Astrocyte (in vitro differentiated cells and primary cell): Measurements from ENCODE around the gene PTPRU. TPM values are rescaled to one million over a fixed set of nuclear protein-coding genes. Genes with fewer than 3 reads are reported as not detected.

Source experiments
- DNase-seq: peaks from one replicate; pipeline ENCODE4 v3.0.0-alpha.2; 2010; ENCODE audit warnings: low read depth
- FAIRE-seq: peaks from 2 replicates; lab custom pipeline; 2011; peaks lifted over from hg19 to GRCh38; lab: Jason Lieb, UNC
- H2AFZ ChIP-seq: 2 replicates; pipeline ENCODE4 v1.6.0; 2012; ENCODE audit warnings: low read depth, low read length, inconsistent platforms
- H3K27ac ChIP-seq: 2 replicates; pipeline ENCODE4 v1.5.1; 2011; ENCODE audit warnings: low read depth, low read length, inconsistent platforms
- H3K27me3 ChIP-seq: 2 replicates; pipeline ENCODE4 v1.6.0; 2011; ENCODE audit warnings: low read length, inconsistent platforms; ENCODE audit not compliant: insufficient read depth
- H3K36me3 ChIP-seq: 2 replicates; pipeline ENCODE4 v1.5.1; 2011; ENCODE audit warnings: low read length, inconsistent platforms; ENCODE audit not compliant: insufficient read depth
- H3K4me1 ChIP-seq: 2 replicates; pipeline ENCODE4 v1.5.1; 2011; ENCODE audit warnings: low read length, inconsistent platforms; ENCODE audit not compliant: insufficient read depth
- H3K4me2 ChIP-seq: 2 replicates; pipeline ENCODE4 v1.6.0; 2012; ENCODE audit warnings: low read length, inconsistent platforms
- H3K4me3 ChIP-seq: 2 replicates; pipeline ENCODE4 v1.5.1; 2011; ENCODE audit warnings: low read depth, mild to moderate bottlenecking, low read length, inconsistent platforms; ENCODE audit not compliant: insufficient read depth
- H3K79me2 ChIP-seq: 2 replicates; pipeline ENCODE4 v1.6.0; 2012; ENCODE audit warnings: mild to moderate bottlenecking, low read length, inconsistent platforms; ENCODE audit not compliant: insufficient read depth
- H3K9ac ChIP-seq: 2 replicates; pipeline ENCODE4 v1.6.0; 2012; ENCODE audit warnings: mild to moderate bottlenecking, low read length, inconsistent platforms
- H3K9me3 ChIP-seq: 2 replicates; pipeline ENCODE4 v1.5.1; 2012; ENCODE audit warnings: low read depth, mild to moderate bottlenecking, low read length, inconsistent platforms; ENCODE audit not compliant: insufficient read depth
- H4K20me1 ChIP-seq: 2 replicates; pipeline ENCODE4 v1.6.0; 2012; ENCODE audit warnings: low read length, inconsistent platforms; ENCODE audit not compliant: insufficient read depth
- H3K27ac Mint-ChIP-seq: one replicate; pipeline ENCODE4 v1.8.0; 2021; ENCODE audit warnings: mild to moderate bottlenecking, mixed read lengths; ENCODE audit not compliant: unreplicated experiment
- H3K27me3 Mint-ChIP-seq: one replicate; pipeline ENCODE4 v1.8.0; 2021; ENCODE audit warnings: low read depth, mixed read lengths; ENCODE audit not compliant: unreplicated experiment
- H3K36me3 Mint-ChIP-seq: one replicate; pipeline ENCODE4 v1.8.0; 2021; ENCODE audit warnings: low read depth, mixed read lengths; ENCODE audit not compliant: unreplicated experiment
- H3K4me1 Mint-ChIP-seq: one replicate; pipeline ENCODE4 v1.8.0; 2021; ENCODE audit warnings: low read depth, mixed read lengths; ENCODE audit not compliant: unreplicated experiment
- H3K4me3 Mint-ChIP-seq: one replicate; pipeline ENCODE4 v1.8.0; 2021; ENCODE audit warnings: mild to moderate bottlenecking, moderate library complexity, mixed read lengths; ENCODE audit not compliant: unreplicated experiment
- H3K9me3 Mint-ChIP-seq: one replicate; pipeline ENCODE4 v1.8.0; 2021; ENCODE audit warnings: mild to moderate bottlenecking, mixed read lengths; ENCODE audit not compliant: unreplicated experiment
- CTCF ChIP-seq: IDR thresholded peaks from 2 replicates; pipeline ENCODE4 v1.5.1; 2011; ENCODE audit warnings: low read depth, mild to moderate bottlenecking, inconsistent platforms, low read length, moderate library complexity; ENCODE audit not compliant: insufficient read depth
- EZH2 ChIP-seq: IDR thresholded peaks from 2 replicates; pipeline ENCODE4 v1.6.1; 2012; ENCODE audit warnings: mild to moderate bottlenecking, low read length, inconsistent platforms; ENCODE audit not compliant: insufficient read depth
- total RNA-seq: library from RNA; stranded (reverse); gene quantifications from 2 replicates; pipeline ENCODE4 v1.2.1, GENCODE V29; 2021

The PTPRU gene
- total RNA-seq, 1 donor from 2014 or later = 36.6 TPM

GRCh38 chr1:29343908-29344307, 107.6 kb downstream of the PTPRU start:
- H3K36me3 Mint-ChIP-seq = no peaks in the 10 kb centered on the region
- peaks cover 3% of the 10 kb centered on the region for H3K9me3 Mint-ChIP-seq
- no peak overlapping the region for H3K4me3 ChIP-seq
- DNase-seq (no peak), FAIRE-seq (no peak)
- no peak overlapping the region for H2AFZ ChIP-seq
- H4K20me1 ChIP-seq = no peaks in the 10 kb centered on the region
- no peak for TF ChIP-seq EZH2
- TF ChIP-seq CTCF = no peak
- H3K9ac ChIP-seq = no peak overlapping the region
- no peak overlapping the region for H3K27ac Mint-ChIP-seq
- peaks cover 59% of the 10 kb centered on the region for H3K27me3 Mint-ChIP-seq
- no peak overlapping the region for H3K27ac ChIP-seq
- H3K4me3 Mint-ChIP-seq = no peak overlapping the region
- no peaks in the 10 kb centered on the region for H3K4me1 Mint-ChIP-seq
- no peaks in the 10 kb centered on the region for H3K36me3 ChIP-seq
- peaks cover 15% of the 10 kb centered on the region for H3K27me3 ChIP-seq
- H3K4me2 ChIP-seq = no peak overlapping the region
- no peaks in the 10 kb centered on the region for H3K9me3 ChIP-seq
- H3K4me1 ChIP-seq = no peaks in the 10 kb centered on the region
- no peaks in the 10 kb centered on the region for H3K79me2 ChIP-seq

GRCh38 chr1:29344336-29344735, 108.0 kb downstream of the PTPRU start:
- Histone ChIP-seq H3K36me3 (no peaks in the 10 kb centered on the region), H4K20me1 (no peaks in the 10 kb centered on the region), H2AFZ (no peak overlapping the region), H3K79me2 (no peaks in the 10 kb centered on the region), H3K9me3 (no peaks in the 10 kb centered on the region), H3K4me3 (no peak overlapping the region), H3K4me1 (no peaks in the 10 kb centered on the region), H3K27ac (no peak overlapping the region), H3K4me2 (no peak overlapping the region), H3K9ac (no peak overlapping the region), H3K27me3 (peaks cover 15% of the 10 kb centered on the region)
- Mint-ChIP-seq H3K4me3 (no peak overlapping the region), H3K27me3 (peaks cover 58% of the 10 kb centered on the region), H3K9me3 (peaks cover 3% of the 10 kb centered on the region), H3K4me1 (no peaks in the 10 kb centered on the region), H3K36me3 (no peaks in the 10 kb centered on the region), H3K27ac (no peak overlapping the region)
- no peak for DNase-seq
- TF ChIP-seq CTCF (no peak), EZH2 (no peak)
- FAIRE-seq = no peak

- Mint-ChIP-seq H3K27me3 (peaks cover 75% of the 10 kb centered on the region), H3K4me1 (no peaks in the 10 kb centered on the region), H3K9me3 (peaks cover 6% of the 10 kb centered on the region), H3K27ac (no peak overlapping the region), H3K4me3 (no peak overlapping the region), H3K36me3 (no peaks in the 10 kb centered on the region)
- peaks cover 17% of the 10 kb centered on the region for H3K27me3 ChIP-seq
- H4K20me1 ChIP-seq = no peaks in the 10 kb centered on the region
- TF ChIP-seq CTCF (no peak), EZH2 (no peak)
- H3K27ac ChIP-seq = no peak overlapping the region
- H3K4me3 ChIP-seq = no peak overlapping the region
- no peaks in the 10 kb centered on the region for H3K4me1 ChIP-seq
- H3K9ac ChIP-seq = no peak overlapping the region
- H3K79me2 ChIP-seq = no peaks in the 10 kb centered on the region
- DNase-seq (no peak), FAIRE-seq (no peak)
- H2AFZ ChIP-seq = no peak overlapping the region
- H3K9me3 ChIP-seq = no peaks in the 10 kb centered on the region
- no peaks in the 10 kb centered on the region for H3K36me3 ChIP-seq
- H3K4me2 ChIP-seq = no peak overlapping the region
These were observed 110.3 kb downstream of the PTPRU start for GRCh38 chr1:29346576-29346975.
